ENCODE data around the gene RABAC1. TPM values are rescaled to one million over a fixed set of nuclear protein-coding genes. Genes with fewer than 3 reads are reported as not detected.

Gene RABAC1
- polyA plus RNA-seq, 1 donor (not counting 4 experiments of a cell fraction or from before 2014, with no cell fraction given): 107 TPM

DNA sequence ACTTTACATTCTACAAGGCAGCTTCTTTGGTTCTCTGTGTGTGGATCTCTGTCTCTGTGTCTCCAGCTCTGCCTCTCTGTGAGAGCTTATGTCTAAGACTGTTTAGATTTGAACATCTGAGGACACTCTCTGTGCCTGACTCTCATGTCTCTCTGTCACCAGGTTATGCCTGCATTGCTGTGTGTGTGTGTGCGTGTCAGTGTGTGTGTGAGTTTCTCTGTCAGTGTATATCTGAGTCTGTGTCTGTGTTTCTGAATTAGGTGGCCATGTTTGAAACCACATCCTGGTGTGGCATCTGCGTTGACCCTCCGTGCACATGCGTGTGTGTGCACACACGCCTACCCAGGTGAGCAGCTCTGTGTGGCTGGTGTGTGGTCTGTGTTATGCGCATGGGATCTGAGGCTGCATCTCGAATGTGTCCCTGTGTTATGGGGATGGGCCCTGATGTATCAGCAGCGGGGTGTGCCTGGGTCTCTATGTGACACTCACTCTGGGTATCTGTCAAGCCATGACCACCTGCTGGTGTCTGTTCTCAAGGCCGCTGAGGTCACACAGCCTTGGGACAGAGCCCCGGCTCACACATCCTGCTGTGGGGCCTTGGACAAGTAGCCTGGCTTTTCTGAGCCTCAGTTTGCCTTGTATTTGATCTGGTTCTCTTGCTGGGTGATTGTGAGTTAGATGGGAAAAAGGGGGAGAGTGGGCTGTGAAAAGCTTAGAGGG, 28.2 kb upstream of the RABAC1 start:
- Histone ChIP-seq H3K27ac (ENCODE audit: control insufficient read depth, insufficient read depth, low read length) (no peak overlapping the region), H3K36me3 (ENCODE audit: control insufficient read depth in 2 of 2, extremely low read depth in 1 of 2, insufficient read depth in 2 of 2, low read length in 2 of 2) (no peaks in the 10 kb centered on the region), H3K4me2 (ENCODE audit: control insufficient read depth, extremely low read depth, insufficient read depth, low read depth, low read length) (no peak overlapping the region), H3K4me3 (ENCODE audit: control insufficient read depth in 2 of 3, extremely low read depth in 1 of 3, insufficient read depth in 2 of 3, low read depth in 1 of 3, low read length in 3 of 3) (no peak overlapping the region), H3K9ac (ENCODE audit: control insufficient read depth, extremely low read depth, insufficient read depth, low read length) (no peak overlapping the region), H4K20me1 (ENCODE audit: control insufficient read depth, extremely low read depth, insufficient read depth, low read length) (no peaks in the 10 kb centered on the region), H3K79me2 (ENCODE audit: control insufficient read depth, insufficient read depth, low read length) (no peaks in the 10 kb centered on the region), H2AFZ (ENCODE audit: control insufficient read depth, low read length) (no peak overlapping the region), H3K9me1 (ENCODE audit: control insufficient read depth, extremely low read depth, insufficient read depth, low read length) (no peaks in the 10 kb centered on the region), H3K4me1 (ENCODE audit: control insufficient read depth, extremely low read depth, insufficient read depth, low read length) (no peaks in the 10 kb centered on the region), H3K27me3 (ENCODE audit: control insufficient read depth, extremely low read depth, insufficient read depth, low read length) (peaks cover 11% of the 10 kb centered on the region), H3K9me3 (ENCODE audit: control insufficient read depth, low read depth, low read length) (no peaks in the 10 kb centered on the region)
- TF ChIP-seq EZH2 (IDR thresholded peaks at IDR 0.05; ENCODE audit: low read length): no peak
- TF ChIP-seq, protein P1, sequence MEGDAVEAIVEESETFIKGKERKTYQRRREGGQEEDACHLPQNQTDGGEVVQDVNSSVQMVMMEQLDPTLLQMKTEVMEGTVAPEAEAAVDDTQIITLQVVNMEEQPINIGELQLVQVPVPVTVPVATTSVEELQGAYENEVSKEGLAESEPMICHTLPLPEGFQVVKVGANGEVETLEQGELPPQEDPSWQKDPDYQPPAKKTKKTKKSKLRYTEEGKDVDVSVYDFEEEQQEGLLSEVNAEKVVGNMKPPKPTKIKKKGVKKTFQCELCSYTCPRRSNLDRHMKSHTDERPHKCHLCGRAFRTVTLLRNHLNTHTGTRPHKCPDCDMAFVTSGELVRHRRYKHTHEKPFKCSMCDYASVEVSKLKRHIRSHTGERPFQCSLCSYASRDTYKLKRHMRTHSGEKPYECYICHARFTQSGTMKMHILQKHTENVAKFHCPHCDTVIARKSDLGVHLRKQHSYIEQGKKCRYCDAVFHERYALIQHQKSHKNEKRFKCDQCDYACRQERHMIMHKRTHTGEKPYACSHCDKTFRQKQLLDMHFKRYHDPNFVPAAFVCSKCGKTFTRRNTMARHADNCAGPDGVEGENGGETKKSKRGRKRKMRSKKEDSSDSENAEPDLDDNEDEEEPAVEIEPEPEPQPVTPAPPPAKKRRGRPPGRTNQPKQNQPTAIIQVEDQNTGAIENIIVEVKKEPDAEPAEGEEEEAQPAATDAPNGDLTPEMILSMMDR (optimal IDR thresholded peaks at IDR 0.05 in 1 of 3, IDR thresholded peaks at IDR 0.05 in 1 of 3, conservative IDR thresholded peaks at IDR 0.05 in 1 of 3; ENCODE audit: extremely low read depth in 1 of 3, insufficient read depth in 2 of 3, low read length in 3 of 3): no peak
- no peak for FAIRE-seq
- DNase-seq (ENCODE audit: low read depth, low spot score): no peak
- dilution Hi-C loops (cut with MboI; ENCODE audit: extremely low pct_ligation_motif_present, low sequenced_read_pairs): no loop called here

DNA sequence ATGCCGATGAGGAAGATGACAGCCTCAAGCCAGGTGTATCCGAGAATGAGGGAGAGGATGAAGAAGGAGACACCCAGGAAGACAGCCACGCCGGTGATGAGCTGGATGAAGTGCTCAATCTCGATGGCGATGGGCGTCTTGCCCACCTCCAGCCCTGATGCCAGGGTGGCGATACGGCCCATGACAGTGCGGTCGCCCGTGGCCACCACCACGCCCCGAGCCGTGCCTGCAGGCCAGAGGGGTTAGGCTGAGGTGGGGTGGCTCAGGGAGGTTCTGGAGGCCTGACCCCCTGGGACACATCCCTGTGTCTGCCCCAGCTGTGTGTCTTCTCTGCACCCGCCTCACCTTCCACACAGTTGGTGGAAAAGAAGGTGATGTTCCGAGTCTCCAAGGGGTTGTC, 25.8 kb upstream of the RABAC1 start:
- H4K20me1 ChIP-seq (ENCODE audit: control insufficient read depth, extremely low read depth, insufficient read depth, low read length): no peaks in the 10 kb centered on the region

More for the DNA sequence above, 25.8 kb upstream of the RABAC1 start:
- DNase-seq (ENCODE audit: low read depth, low spot score) (no peak), FAIRE-seq (no peak)
- Histone ChIP-seq H3K9ac (ENCODE audit: control insufficient read depth, extremely low read depth, insufficient read depth, low read length) (no peak overlapping the region), H3K36me3 (ENCODE audit: control insufficient read depth in 2 of 2, extremely low read depth in 1 of 2, insufficient read depth in 2 of 2, low read length in 2 of 2) (no peaks in the 10 kb centered on the region), H3K27me3 (ENCODE audit: control insufficient read depth, extremely low read depth, insufficient read depth, low read length) (no peaks in the 10 kb centered on the region), H3K27ac (ENCODE audit: control insufficient read depth, insufficient read depth, low read length) (no peak overlapping the region), H3K9me3 (ENCODE audit: control insufficient read depth, low read depth, low read length) (no peaks in the 10 kb centered on the region), H3K9me1 (ENCODE audit: control insufficient read depth, extremely low read depth, insufficient read depth, low read length) (no peaks in the 10 kb centered on the region), H3K4me2 (ENCODE audit: control insufficient read depth, extremely low read depth, insufficient read depth, low read depth, low read length) (no peak overlapping the region), H3K4me3 (ENCODE audit: control insufficient read depth in 2 of 3, extremely low read depth in 1 of 3, insufficient read depth in 2 of 3, low read depth in 1 of 3, low read length in 3 of 3) (no peak overlapping the region), H3K4me1 (ENCODE audit: control insufficient read depth, extremely low read depth, insufficient read depth, low read length) (no peaks in the 10 kb centered on the region), H3K79me2 (ENCODE audit: control insufficient read depth, insufficient read depth, low read length) (no peaks in the 10 kb centered on the region), H2AFZ (ENCODE audit: control insufficient read depth, low read length) (no peak overlapping the region)
- dilution Hi-C loops (cut with MboI; ENCODE audit: extremely low pct_ligation_motif_present, low sequenced_read_pairs): no loop called here
- TF ChIP-seq, protein P1 (optimal IDR thresholded peaks at IDR 0.05 in 1 of 3, IDR thresholded peaks at IDR 0.05 in 1 of 3, conservative IDR thresholded peaks at IDR 0.05 in 1 of 3; ENCODE audit: extremely low read depth in 1 of 3, insufficient read depth in 2 of 3, low read length in 3 of 3): no peak
- no peak for TF ChIP-seq EZH2 (IDR thresholded peaks at IDR 0.05; ENCODE audit: low read length)

Data from keratinocyte (primary cell).